GM15510 (cell line): ENCODE data around the gene ZC3H12C.

Source experiments
- POLR2A ChIP-seq: IDR thresholded peaks from 3 replicates; pipeline ENCODE4 v1.6.1; 2011; ENCODE audit warnings: borderline replicate concordance; ENCODE audit not compliant: insufficient read length; ENCODE audit errors: extremely low read depth

ZC3H12C gene

GRCh38 chr11:110172468-110173065, 79.4 kb downstream of the ZC3H12C start:
- no peak for TF ChIP-seq POLR2A

- TF ChIP-seq POLR2A: no peak
Observed at GRCh38 chr11:110173811-110174644, 80.8 kb downstream of the ZC3H12C start.

- no peak for TF ChIP-seq POLR2A
Observed at GRCh38 chr11:110174645-110175310, 81.6 kb downstream of the ZC3H12C start.

GRCh38 chr11:110176366-110177085, 83.3 kb downstream of the ZC3H12C start:
- TF ChIP-seq POLR2A: no peak

- no peak for TF ChIP-seq POLR2A
Observed at GRCh38 chr11:110177086-110177456, 83.9 kb downstream of the ZC3H12C start.

- TF ChIP-seq POLR2A: no peak
Observed at GRCh38 chr11:110179064-110179463, 85.9 kb downstream of the ZC3H12C start.

- TF ChIP-seq POLR2A: no peak
Observed at GRCh38 chr11:110182886-110183285, 89.7 kb downstream of the ZC3H12C start.

GRCh38 chr11:110184456-110184855, 91.3 kb downstream of the ZC3H12C start:
- no peak for TF ChIP-seq POLR2A

- TF ChIP-seq POLR2A: no peak
Observed at GRCh38 chr11:110185121-110185591, 92.0 kb downstream of the ZC3H12C start.

- TF ChIP-seq POLR2A: no peak
Observed at GRCh38 chr11:110185599-110185998, 92.4 kb downstream of the ZC3H12C start.

GRCh38 chr11:110186456-110186855, 93.3 kb downstream of the ZC3H12C start:
- no peak for TF ChIP-seq POLR2A

GRCh38 chr11:110186867-110187266, 93.7 kb downstream of the ZC3H12C start:
- no peak for TF ChIP-seq POLR2A

GRCh38 chr11:110187731-110188130, 94.5 kb downstream of the ZC3H12C start:
- no peak for TF ChIP-seq POLR2A

GRCh38 chr11:110190885-110191284, 97.7 kb downstream of the ZC3H12C start:
- TF ChIP-seq POLR2A: no peak
